Rectal smooth muscle tissue (tissue), 1 donor: Measurements from ENCODE around the gene ARHGAP10.

Source experiments
- H3K27ac ChIP-seq: one replicate; pipeline ENCODE4 v1.7.0; 2013; ENCODE audit warnings: low read depth, low read length, inconsistent platforms
- H3K27me3 ChIP-seq: one replicate; pipeline ENCODE4 v1.7.0; 2013; ENCODE audit warnings: low read length; ENCODE audit not compliant: control insufficient read depth, insufficient read depth
- H3K36me3 ChIP-seq: one replicate; pipeline ENCODE4 v1.7.0; 2013; ENCODE audit warnings: low read length; ENCODE audit not compliant: control insufficient read depth, insufficient read depth
- H3K4me1 ChIP-seq: one replicate; pipeline ENCODE4 v1.7.0; 2013; ENCODE audit warnings: low read length; ENCODE audit not compliant: control insufficient read depth, insufficient read depth
- H3K4me3 ChIP-seq: one replicate; pipeline ENCODE4 v1.7.0; 2013; ENCODE audit warnings: low read length
- H3K9ac ChIP-seq: one replicate; pipeline ENCODE4 v1.7.0; 2013; ENCODE audit warnings: low read length

The ARHGAP10 gene

GRCh38 chr4:148060264-148061140 is 328.6 kb downstream of the ARHGAP10 start:
- Histone ChIP-seq H3K9ac (no peak overlapping the region), H3K4me1 (peaks cover 3% of the 10 kb centered on the region), H3K36me3 (no peaks in the 10 kb centered on the region), H3K27ac (no peak overlapping the region), H3K4me3 (peak overlapping the region; percentile 24), H3K27me3 (no peaks in the 10 kb centered on the region)

- H3K27me3 ChIP-seq, result no peaks in the 10 kb centered on the region
- no peaks in the 10 kb centered on the region for H3K36me3 ChIP-seq
- no peak overlapping the region for H3K4me3 ChIP-seq
- no peak overlapping the region for H3K27ac ChIP-seq
- no peak overlapping the region for H3K9ac ChIP-seq
- peaks cover 3% of the 10 kb centered on the region for H3K4me1 ChIP-seq
Observed at GRCh38 chr4:148061141-148061481, 329.2 kb downstream of the ARHGAP10 start.

- Histone ChIP-seq H3K27me3 (no peaks in the 10 kb centered on the region), H3K9ac (no peak overlapping the region), H3K27ac (no peak overlapping the region), H3K4me1 (peaks cover 3% of the 10 kb centered on the region), H3K36me3 (no peaks in the 10 kb centered on the region), H3K4me3 (no peak overlapping the region)
Observed at GRCh38 chr4:148061795-148062194, 329.9 kb downstream of the ARHGAP10 start.

GRCh38 chr4:148062301-148062950 is 330.5 kb downstream of the ARHGAP10 start:
- Histone ChIP-seq H3K4me1 (peaks cover 3% of the 10 kb centered on the region), H3K9ac (no peak overlapping the region), H3K27ac (no peak overlapping the region), H3K27me3 (no peaks in the 10 kb centered on the region), H3K4me3 (no peak overlapping the region), H3K36me3 (no peaks in the 10 kb centered on the region)

GRCh38 chr4:148064451-148064850 is 332.6 kb downstream of the ARHGAP10 start:
- H3K27me3 ChIP-seq, result no peaks in the 10 kb centered on the region
- no peak overlapping the region for H3K27ac ChIP-seq
- H3K4me1 ChIP-seq, result no peaks in the 10 kb centered on the region
- H3K4me3 ChIP-seq, result no peak overlapping the region
- no peaks in the 10 kb centered on the region for H3K36me3 ChIP-seq
- no peak overlapping the region for H3K9ac ChIP-seq

GRCh38 chr4:148065075-148065474 is 333.2 kb downstream of the ARHGAP10 start:
- Histone ChIP-seq H3K9ac (no peak overlapping the region), H3K36me3 (no peaks in the 10 kb centered on the region), H3K4me1 (no peaks in the 10 kb centered on the region), H3K27ac (no peak overlapping the region), H3K27me3 (no peaks in the 10 kb centered on the region), H3K4me3 (no peak overlapping the region)

- no peak overlapping the region for H3K27ac ChIP-seq
Observed at GRCh38 chr4:148067301-148067916, 335.5 kb downstream of the ARHGAP10 start.

GRCh38 chr4:148068065-148068911 is 336.4 kb downstream of the ARHGAP10 start:
- Histone ChIP-seq H3K36me3 (peaks cover 3% of the 10 kb centered on the region), H3K4me1 (no peaks in the 10 kb centered on the region), H3K4me3 (no peak overlapping the region), H3K27me3 (no peaks in the 10 kb centered on the region), H3K9ac (no peak overlapping the region), H3K27ac (no peak overlapping the region)

More at GRCh38 chr4:148067301-148067916, 335.5 kb downstream of the ARHGAP10 start:
- Histone ChIP-seq H3K27me3 (no peaks in the 10 kb centered on the region), H3K4me1 (no peaks in the 10 kb centered on the region), H3K9ac (no peak overlapping the region), H3K36me3 (no peaks in the 10 kb centered on the region), H3K4me3 (no peak overlapping the region)

- Histone ChIP-seq H3K36me3 (peaks cover 3% of the 10 kb centered on the region), H3K9ac (no peak overlapping the region), H3K27ac (no peak overlapping the region), H3K4me1 (no peaks in the 10 kb centered on the region), H3K4me3 (no peak overlapping the region), H3K27me3 (no peaks in the 10 kb centered on the region)
Observed at GRCh38 chr4:148069086-148069894, 337.4 kb downstream of the ARHGAP10 start.

GRCh38 chr4:148069895-148070178 is 337.9 kb downstream of the ARHGAP10 start:
- Histone ChIP-seq H3K27me3 (no peaks in the 10 kb centered on the region), H3K9ac (no peak overlapping the region), H3K4me1 (no peaks in the 10 kb centered on the region), H3K27ac (no peak overlapping the region), H3K36me3 (peaks cover 8% of the 10 kb centered on the region), H3K4me3 (no peak overlapping the region)

GRCh38 chr4:148071009-148071408 is 339.1 kb downstream of the ARHGAP10 start:
- peaks cover 18% of the 10 kb centered on the region for H3K36me3 ChIP-seq

More at GRCh38 chr4:148071009-148071408, 339.1 kb downstream of the ARHGAP10 start:
- Histone ChIP-seq H3K4me3 (no peak overlapping the region), H3K27me3 (no peaks in the 10 kb centered on the region), H3K27ac (no peak overlapping the region), H3K4me1 (no peaks in the 10 kb centered on the region), H3K9ac (no peak overlapping the region)
